K562 (cell line): ENCODE measurements around the gene GRK3. TPM values are rescaled to one million over a fixed set of nuclear protein-coding genes. Genes with fewer than 3 reads are reported as not detected.
A peak's percentile ranks its signal among the peaks of the same experiment; 100 is the strongest.

Source experiments
- ADNP ChIP-seq: fragments of 200-800 bp; sonication (Bioruptor generic); IDR thresholded peaks from 2 replicates; pipeline ENCODE4 v1.6.1; 2016; ENCODE audit warnings: missing genetic modification characterization, missing compliant biosample characterization
- DMBX1 ChIP-seq: fragments of 250-450 bp; sonication (Bioruptor Pico); IDR thresholded peaks from 2 replicates; pipeline ENCODE4 v1.8.0; 2022; ENCODE audit warnings: inconsistent platforms, mild to moderate bottlenecking, moderate library complexity, borderline replicate concordance
- ETS2 ChIP-seq: IDR thresholded peaks from 2 replicates; pipeline ENCODE4 v1.6.1; 2016; ENCODE audit warnings: borderline replicate concordance, missing genetic modification characterization, mild to moderate bottlenecking, moderate library complexity, missing compliant biosample characterization; ENCODE audit not compliant: poor library complexity, severe bottlenecking
- FOXK2 ChIP-seq, 2 experiments: fragments of 450-650 bp; IDR thresholded peaks in 1 of 2; conservative IDR thresholded peaks in 1 of 2; 2 replicates each; pipeline ENCODE4 v1.6.1; 2016; ENCODE audit warnings: low read depth in 2 of 2, mild to moderate bottlenecking in 1 of 2
- GABPB1 ChIP-seq: sonication (generic); formaldehyde crosslinking; IDR thresholded peaks from 2 replicates; pipeline ENCODE4 v1.8.0; 2022; ENCODE audit warnings: mild to moderate bottlenecking, missing genetic modification reagents
- HDAC1 ChIP-seq, 2 experiments: fragments of 450-650 bp; IDR thresholded peaks; 2 replicates each; pipeline ENCODE4 v1.6.1; 2016 to 2017; ENCODE audit warnings: inconsistent platforms in 1 of 2, mild to moderate bottlenecking in 1 of 2, moderate library complexity in 1 of 2
- MAFF ChIP-seq: IDR thresholded peaks from 2 replicates; pipeline ENCODE4 v1.6.1; 2012; ENCODE audit warnings: low read length, improper control_type of control experiment
- PREB ChIP-seq: sonication (generic); formaldehyde crosslinking; IDR thresholded peaks from 2 replicates; pipeline ENCODE4 v1.8.1; 2023; ENCODE audit warnings: mild to moderate bottlenecking, missing genetic modification reagents
- RBM17 ChIP-seq: fragments of 200-400 bp; formaldehyde crosslinking; IDR thresholded peaks from 2 replicates; pipeline ENCODE4 v1.6.1; 2017; ENCODE audit warnings: low read depth, mild to moderate bottlenecking, low read length, borderline replicate concordance
- RNF2 ChIP-seq: sonication (generic); IDR thresholded peaks from 2 replicates; pipeline ENCODE4 v1.6.1; 2016
- SAP30 ChIP-seq: fragments of 200-600 bp; sonication (generic); IDR thresholded peaks from 2 replicates; pipeline ENCODE4 v1.6.1; 2012; ENCODE audit warnings: borderline replicate concordance, low read depth, mild to moderate bottlenecking, moderate library complexity, low read length, control low read depth, inconsistent platforms; ENCODE audit not compliant: insufficient read depth, poor library complexity, severe bottlenecking
- SMARCA4 ChIP-seq: fragments of 450-650 bp; IDR thresholded peaks from 2 replicates; pipeline ENCODE4 v1.6.1; 2016
- TEAD4 ChIP-seq, 2 experiments: sonication (generic) in 1 of 2; formaldehyde crosslinking in 1 of 2; IDR thresholded peaks; 2 replicates each; pipeline versions ENCODE4 v1.6.1 to v1.8.0; 2012 to 2022; ENCODE audit warnings: borderline replicate concordance in 1 of 2, inconsistent platforms in 1 of 2, low read length in 1 of 2, mild to moderate bottlenecking in 1 of 2, missing genetic modification reagents in 1 of 2
- ZNF133 ChIP-seq: fragments of 250-450 bp; sonication (Bioruptor Pico); IDR thresholded peaks from 2 replicates; pipeline ENCODE4 v1.4.0; 2020; ENCODE audit warnings: mild to moderate bottlenecking
- polyA plus RNA-seq, 8 experiments: library from polyadenylated mRNA; depleted of rRNA in 4 of 8; stranded (reverse) in 5 of 8; unstranded in 3 of 8; fragments of >200 nt; fragmentation: Nextera tagmentation in 2 of 8; fragmentation: Illumina TruSeq in 1 of 8; extraction: Ambion mirVana in 2 of 8; extraction: Trizol in 1 of 8; gene quantifications; 2 replicates each; pipeline versions ENCODE4 v1.2.1 to v1.2.3, GENCODE V29; 2011 to 2014; ENCODE audit warnings: inconsistent platforms in 1 of 8, missing spikeins in 1 of 8
- total RNA-seq, 7 experiments: library from RNA; depleted of rRNA in 6 of 7; stranded (reverse); fragments of >200 nt in 6 of 7; fragmentation: Illumina TruSeq in 2 of 7; extraction: Trizol in 2 of 7; gene quantifications; 2 replicates each; pipeline versions ENCODE4 v1.2.1 to v1.2.3, GENCODE V29; 2011 to 2021; ENCODE audit warnings: low replicate concordance in 1 of 7
- TF ChIP-seq, protein P1 (sequence below), 2 experiments: fragments of 150-350 bp in 1 of 2; IDR thresholded peaks; 2 replicates each; pipeline ENCODE4 v1.6.1; 2012 to 2016; ENCODE audit warnings: low read depth in 2 of 2, low read length in 2 of 2, mild to moderate bottlenecking in 1 of 2, moderate library complexity in 1 of 2
- TF ChIP-seq, protein P2 (sequence below): fragments of 250-450 bp; sonication (Bioruptor Pico); IDR thresholded peaks from 2 replicates; pipeline ENCODE4 v1.4.0; 2020; ENCODE audit warnings: mild to moderate bottlenecking, moderate library complexity
- TF ChIP-seq, protein P3 (sequence below): sonication (generic); formaldehyde crosslinking; IDR thresholded peaks from 2 replicates; pipeline ENCODE4 v1.8.1; 2023; ENCODE audit warnings: mild to moderate bottlenecking, missing genetic modification reagents

The GRK3 gene
- total and polyA plus RNA-seq, 9 of the 15 experiments (the other 6 are each of a cell fraction or from before 2014, with no cell fraction given) = 1.4 to 7.6 (median 3.6) TPM

DNA sequence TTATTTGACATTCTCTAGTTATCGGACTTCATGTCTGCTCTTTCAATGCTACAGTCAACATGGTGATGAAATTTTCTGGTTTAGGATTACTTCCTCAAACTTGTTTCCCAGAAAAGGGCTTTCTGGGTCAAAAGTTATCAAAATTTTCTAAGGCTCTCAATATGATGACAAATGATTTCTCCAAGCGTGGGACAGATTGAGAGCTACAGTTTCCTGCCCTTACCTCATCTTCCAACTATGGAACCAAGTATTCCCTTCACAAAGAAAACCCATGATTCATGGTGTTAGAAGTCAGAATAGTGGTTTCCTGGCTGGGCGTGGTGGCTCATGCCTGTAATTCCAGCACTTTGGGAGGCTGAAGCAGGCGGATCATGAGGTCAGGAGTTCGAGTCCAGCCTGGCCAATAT is 195.4 kb downstream of the GRK3 start (continued):
- TF ChIP-seq PREB (CRISPR knock-in tag) (no peak), SMARCA4 (peak; percentile 71; the same call in 1 of the 2 replicates), ZNF133 (no peak), HDAC1 (IDR thresholded peaks at IDR 0.05) (peak in 1 of 2 experiments; percentile 59; a peak in 1 of 4 replicates), DMBX1 (CRISPR knock-in tag) (no peak), MAFF (no peak), RBM17 (no peak), ADNP (tag) (0 out of 2 replicates have a peak, but pooled peaks have one; percentile 85), RNF2 (no peak), ETS2 (tag) (no peak), FOXK2 (conservative IDR thresholded peaks at IDR 0.05 in 1 of 2, IDR thresholded peaks at IDR 0.05 in 1 of 2; ENCODE audit: low read depth in 2 of 2) (peak; percentile 16 to 35; a peak in 2 of 4 replicates), GABPB1 (no peak), TEAD4 (IDR thresholded peaks at IDR 0.05; ENCODE audit: low read length) (peak; percentile 74; the same call in 1 of the 2 replicates), TEAD4 (CRISPR knock-in tag; IDR thresholded peaks at IDR 0.05; ENCODE audit: borderline replicate concordance) (no peak), SAP30 (no peak)
- TF ChIP-seq, protein P1, sequence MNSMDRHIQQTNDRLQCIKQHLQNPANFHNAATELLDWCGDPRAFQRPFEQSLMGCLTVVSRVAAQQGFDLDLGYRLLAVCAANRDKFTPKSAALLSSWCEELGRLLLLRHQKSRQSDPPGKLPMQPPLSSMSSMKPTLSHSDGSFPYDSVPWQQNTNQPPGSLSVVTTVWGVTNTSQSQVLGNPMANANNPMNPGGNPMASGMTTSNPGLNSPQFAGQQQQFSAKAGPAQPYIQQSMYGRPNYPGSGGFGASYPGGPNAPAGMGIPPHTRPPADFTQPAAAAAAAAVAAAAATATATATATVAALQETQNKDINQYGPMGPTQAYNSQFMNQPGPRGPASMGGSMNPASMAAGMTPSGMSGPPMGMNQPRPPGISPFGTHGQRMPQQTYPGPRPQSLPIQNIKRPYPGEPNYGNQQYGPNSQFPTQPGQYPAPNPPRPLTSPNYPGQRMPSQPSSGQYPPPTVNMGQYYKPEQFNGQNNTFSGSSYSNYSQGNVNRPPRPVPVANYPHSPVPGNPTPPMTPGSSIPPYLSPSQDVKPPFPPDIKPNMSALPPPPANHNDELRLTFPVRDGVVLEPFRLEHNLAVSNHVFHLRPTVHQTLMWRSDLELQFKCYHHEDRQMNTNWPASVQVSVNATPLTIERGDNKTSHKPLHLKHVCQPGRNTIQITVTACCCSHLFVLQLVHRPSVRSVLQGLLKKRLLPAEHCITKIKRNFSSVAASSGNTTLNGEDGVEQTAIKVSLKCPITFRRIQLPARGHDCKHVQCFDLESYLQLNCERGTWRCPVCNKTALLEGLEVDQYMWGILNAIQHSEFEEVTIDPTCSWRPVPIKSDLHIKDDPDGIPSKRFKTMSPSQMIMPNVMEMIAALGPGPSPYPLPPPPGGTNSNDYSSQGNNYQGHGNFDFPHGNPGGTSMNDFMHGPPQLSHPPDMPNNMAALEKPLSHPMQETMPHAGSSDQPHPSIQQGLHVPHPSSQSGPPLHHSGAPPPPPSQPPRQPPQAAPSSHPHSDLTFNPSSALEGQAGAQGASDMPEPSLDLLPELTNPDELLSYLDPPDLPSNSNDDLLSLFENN (IDR thresholded peaks at IDR 0.05; ENCODE audit: low read depth in 2 of 2, low read length in 2 of 2) = no peak
- TF ChIP-seq, protein P2, sequence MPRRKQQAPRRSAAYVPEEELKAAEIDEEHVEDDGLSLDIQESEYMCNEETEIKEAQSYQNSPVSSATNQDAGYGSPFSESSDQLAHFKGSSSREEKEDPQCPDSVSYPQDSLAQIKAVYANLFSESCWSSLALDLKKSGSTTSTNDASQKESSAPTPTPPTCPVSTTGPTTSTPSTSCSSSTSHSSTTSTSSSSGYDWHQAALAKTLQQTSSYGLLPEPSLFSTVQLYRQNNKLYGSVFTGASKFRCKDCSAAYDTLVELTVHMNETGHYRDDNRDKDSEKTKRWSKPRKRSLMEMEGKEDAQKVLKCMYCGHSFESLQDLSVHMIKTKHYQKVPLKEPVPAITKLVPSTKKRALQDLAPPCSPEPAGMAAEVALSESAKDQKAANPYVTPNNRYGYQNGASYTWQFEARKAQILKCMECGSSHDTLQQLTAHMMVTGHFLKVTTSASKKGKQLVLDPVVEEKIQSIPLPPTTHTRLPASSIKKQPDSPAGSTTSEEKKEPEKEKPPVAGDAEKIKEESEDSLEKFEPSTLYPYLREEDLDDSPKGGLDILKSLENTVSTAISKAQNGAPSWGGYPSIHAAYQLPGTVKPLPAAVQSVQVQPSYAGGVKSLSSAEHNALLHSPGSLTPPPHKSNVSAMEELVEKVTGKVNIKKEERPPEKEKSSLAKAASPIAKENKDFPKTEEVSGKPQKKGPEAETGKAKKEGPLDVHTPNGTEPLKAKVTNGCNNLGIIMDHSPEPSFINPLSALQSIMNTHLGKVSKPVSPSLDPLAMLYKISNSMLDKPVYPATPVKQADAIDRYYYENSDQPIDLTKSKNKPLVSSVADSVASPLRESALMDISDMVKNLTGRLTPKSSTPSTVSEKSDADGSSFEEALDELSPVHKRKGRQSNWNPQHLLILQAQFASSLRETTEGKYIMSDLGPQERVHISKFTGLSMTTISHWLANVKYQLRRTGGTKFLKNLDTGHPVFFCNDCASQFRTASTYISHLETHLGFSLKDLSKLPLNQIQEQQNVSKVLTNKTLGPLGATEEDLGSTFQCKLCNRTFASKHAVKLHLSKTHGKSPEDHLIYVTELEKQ (CRISPR knock-in tag) = no peak
- TF ChIP-seq, protein P3, sequence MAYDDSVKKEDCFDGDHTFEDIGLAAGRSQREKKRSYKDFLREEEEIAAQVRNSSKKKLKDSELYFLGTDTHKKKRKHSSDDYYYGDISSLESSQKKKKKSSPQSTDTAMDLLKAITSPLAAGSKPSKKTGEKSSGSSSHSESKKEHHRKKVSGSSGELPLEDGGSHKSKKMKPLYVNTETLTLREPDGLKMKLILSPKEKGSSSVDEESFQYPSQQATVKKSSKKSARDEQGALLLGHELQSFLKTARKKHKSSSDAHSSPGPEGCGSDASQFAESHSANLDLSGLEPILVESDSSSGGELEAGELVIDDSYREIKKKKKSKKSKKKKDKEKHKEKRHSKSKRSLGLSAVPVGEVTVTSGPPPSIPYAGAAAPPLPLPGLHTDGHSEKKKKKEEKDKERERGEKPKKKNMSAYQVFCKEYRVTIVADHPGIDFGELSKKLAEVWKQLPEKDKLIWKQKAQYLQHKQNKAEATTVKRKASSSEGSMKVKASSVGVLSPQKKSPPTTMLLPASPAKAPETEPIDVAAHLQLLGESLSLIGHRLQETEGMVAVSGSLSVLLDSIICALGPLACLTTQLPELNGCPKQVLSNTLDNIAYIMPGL = no peak
